Muscle of arm (tissue), 12 donors: Measurements from ENCODE around the gene KCNG2. TPM values are rescaled to one million over a fixed set of nuclear protein-coding genes. Genes with fewer than 3 reads are reported as not detected.

Experiments used
- DNase-seq: peaks from one replicate; pipeline ENCODE4 v3.0.0-alpha.2; 2013
- polyA plus RNA-seq, 12 donors: library from polyadenylated mRNA; unstranded; fragments of 120-200 nt; gene quantifications; one replicate each; pipeline ENCODE4 v1.2.1, GENCODE V29; 2013; ENCODE audit not compliant: insufficient read length in 12 of 12

The KCNG2 gene
- polyA plus RNA-seq, 12 donors: 0.18 to 0.93 (median 0.35) TPM; not detected in 2

DNA sequence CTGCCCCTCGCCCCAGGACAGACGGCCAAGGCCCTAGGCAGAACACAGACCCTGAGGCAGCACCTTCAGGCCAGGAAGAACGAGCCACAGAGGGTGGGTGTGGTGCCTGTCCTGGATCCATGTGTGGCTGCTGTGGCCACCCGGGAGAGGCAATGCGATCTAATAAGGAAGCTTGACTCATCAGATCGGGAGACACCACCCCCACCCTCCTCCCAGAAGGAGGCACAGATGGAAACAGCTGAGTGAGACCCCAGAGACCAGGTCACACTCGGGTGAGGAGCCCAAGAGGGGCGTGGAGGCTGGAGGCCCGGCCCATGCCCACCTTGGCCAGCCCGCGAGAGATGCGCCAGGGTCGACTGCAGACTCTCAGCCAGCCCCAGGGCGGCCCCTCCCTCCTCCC is 20.3 kb downstream of the KCNG2 start:
- no peak for DNase-seq

DNA sequence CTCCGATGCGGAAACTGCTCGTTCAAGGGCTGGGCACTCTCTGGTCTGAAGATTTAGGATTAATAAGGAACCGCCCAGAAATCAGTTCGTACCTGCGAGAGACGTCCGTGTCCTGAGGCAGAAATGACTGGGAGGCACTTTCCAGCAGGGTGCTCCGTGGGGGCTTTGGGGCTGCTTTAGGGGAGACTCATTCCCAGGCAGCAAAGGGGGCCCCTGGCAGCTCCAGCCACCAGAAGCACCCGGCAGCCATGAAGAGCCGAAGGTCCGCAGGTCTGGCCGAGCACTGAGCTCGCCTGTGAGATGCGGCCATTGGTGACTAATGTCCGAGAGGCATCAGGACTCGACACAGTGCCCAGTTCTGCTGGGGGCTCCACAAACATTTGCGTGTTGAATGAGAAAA is 20.9 kb downstream of the KCNG2 start:
- DNase-seq: no peak

DNA sequence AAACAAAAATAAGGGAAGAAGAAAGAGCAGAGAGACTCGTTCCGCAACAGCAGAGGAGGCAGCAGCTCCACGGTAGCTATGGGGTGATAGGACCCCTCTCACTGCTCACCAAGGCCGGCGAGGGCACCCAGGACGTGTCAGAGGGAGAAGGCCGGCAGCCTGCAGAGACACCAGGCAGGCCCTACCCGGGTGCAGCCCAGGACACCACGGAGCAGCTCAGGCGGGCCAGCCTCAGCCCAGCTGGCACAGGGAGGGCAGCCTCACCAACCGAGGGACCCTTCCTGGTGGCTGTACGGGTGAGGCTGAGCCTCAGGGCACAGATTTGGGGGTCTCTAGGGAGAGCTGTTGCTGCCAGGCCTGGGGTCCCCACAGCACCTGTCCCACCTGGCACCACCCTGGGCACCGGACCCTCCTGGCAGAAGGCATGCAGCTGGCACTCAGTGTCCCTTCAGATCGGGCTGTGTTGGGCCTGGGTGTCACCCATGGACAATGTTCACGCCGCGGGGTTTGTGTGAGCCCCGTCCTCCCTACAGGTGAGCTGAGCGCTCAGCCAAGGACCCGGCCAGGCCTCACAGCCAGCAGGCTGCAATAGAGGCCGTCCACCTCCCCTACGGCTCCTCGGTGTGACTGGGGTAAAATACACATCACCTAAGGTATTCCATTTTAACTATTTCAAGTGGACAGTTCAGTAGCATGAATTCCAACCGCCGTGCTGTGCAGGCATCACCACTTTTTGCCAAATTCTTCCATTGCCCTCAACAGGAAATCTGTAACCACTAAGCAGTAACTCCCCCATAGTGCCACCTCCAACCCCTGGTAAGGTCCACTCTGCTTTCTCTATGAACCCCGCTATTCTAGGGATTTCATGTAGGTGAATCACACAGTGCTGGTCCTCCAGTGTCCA is 21.6 kb downstream of the KCNG2 start:
- DNase-seq: no peak

DNA sequence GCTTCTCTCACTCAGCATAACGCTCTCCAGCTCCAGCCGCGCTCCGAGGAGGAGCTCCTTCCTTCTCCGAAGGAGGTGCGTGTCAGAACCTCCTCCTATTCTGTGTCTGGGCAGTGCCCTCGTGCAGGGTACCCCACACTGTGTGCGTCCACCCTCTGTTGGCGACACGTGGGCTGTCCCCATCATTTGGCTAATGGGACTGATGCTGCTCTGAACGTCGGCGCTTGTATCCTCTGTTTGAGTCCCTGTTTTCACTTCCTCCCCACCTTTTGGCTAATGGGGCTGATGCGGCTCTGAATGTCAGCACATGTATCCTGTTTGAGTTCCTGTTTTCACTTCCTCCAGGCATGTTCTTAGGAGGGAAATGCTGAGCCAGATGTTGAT is 22.2 kb downstream of the KCNG2 start:
- peak; percentile 37 for DNase-seq

DNA sequence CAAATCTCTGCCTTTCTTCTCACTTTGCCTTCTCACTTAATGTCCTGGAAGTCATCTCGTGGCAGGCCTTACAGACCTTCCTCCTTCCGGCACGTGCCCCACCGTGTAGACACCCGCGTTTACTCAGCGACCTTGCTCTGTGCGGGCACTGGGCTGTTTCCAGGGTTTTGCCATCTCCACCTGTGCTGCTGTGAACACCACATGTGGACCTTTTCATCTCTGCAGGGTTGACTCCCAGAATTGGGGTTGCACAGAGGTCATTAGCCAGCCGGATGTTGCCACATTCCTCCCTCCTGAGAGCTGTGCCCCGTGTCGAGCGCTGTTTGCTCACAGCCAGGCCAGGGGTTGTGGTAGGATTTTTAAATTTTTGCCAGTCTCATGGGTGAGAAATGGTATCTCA is 25.4 kb downstream of the KCNG2 start:
- DNase-seq: no peak

DNA sequence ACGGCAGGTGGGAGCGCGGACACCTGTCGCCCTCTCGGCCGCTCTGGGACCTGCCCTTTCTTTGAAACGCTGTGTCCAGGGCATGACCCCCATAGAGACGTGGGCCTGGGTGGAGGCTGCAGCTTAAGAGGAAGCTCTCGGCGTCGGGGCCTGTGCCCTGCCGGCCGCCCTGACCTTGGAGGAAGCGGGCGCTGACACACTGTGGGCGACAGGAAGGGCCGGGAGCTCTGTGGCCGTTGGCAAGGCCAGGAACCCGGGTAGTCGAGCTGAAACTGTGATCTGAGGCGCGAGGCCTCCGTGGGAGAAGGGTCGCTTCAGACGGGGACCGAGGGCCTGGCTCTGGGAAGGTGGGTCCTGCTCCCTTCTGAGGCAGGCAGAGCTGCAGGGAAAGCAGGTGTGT is 28.2 kb downstream of the KCNG2 start:
- DNase-seq: no peak

DNA sequence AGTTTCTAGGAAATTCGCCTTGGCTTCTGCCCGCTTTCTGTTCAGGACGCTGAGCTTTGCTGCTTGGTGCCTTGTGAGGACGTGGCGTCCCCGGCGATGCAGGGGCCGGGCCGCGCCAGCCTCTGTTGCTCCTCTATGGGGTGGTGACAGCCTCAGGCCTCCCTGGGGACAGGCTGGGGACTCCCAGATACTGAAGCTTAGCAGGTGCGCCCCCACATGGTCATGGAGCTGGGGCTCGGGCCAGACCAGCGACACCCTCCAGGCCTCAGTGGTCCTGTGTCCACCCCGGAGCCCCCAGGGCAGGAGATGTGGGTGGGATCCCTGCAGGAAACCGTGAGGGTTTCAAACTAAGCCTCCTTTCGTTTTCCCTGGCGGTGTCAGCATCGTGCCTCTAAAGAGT is 29.2 kb downstream of the KCNG2 start:
- DNase-seq: no peak

DNA sequence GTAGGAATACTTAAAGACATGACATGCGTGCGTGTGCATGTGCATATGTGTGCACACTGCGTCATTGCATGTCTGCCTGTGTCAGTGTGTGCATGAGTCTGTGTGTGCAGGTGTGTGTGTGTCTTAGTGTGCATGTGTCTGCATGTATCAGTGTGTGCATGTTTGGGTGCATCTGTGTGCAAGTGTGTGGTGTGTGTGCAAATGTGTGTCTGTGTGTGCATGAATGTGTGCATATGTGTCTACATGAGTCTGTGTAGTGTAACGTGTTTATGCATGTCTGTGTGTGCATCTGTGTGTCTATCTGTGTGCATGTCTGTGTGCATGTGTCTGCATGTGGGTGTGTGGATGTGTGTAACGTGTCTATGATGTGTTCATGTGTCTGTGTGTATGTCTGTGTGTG is 30.5 kb downstream of the KCNG2 start:
- no peak for DNase-seq

DNA sequence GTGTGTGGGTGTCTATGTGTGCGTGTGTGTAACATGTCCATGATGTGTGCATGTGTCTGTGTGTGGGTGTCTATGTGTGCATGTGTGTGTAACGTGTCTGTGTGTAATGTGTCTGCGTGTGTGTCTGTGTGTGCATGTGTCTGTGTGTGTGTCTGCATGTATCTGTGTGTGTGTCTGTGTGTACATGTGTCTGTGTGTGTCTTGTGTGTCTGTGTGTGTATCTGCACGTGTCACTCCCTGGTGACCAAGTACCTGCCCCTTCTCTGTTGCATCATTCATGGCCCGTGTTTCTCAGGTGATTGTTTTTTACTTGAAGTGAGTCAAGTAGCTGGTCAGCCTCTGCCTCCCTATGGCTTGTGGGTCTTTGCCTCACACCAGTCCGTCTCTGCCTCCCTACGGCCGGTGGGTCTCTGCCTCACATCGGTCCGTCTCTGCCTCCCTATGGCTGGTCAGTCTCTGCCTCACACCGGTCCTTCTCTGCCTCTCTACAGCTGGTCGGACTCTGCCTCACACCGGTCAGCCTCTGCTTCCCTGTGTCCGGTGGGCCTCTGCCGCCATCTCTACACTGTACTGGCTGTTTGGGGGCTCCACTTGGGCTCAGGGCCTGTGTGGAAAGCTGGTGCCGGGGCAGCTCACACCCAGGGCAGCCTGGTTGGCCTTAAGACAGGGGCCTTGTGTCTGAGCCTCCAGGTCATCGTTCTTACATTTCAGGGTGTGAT is 31.6 kb downstream of the KCNG2 start:
- no peak for DNase-seq

DNA sequence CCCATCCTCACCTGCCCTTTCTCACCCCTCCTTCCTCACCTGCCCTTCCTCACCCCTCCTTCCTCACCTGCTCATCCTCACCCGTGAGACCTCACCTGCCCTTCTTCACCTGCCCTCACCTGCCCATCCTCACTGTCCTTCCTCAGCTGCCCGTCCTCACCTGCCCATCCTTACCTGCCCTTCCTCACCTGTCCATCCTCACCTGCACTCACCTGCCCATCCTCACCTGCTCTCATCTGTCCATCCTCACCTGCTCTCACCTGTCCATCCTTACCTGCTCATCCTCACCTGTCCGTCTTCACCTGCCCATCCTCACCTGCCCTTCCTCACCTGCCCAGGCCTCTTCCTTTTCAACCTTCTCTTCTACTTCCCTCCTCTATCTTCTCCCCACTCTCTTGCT is 34.4 kb downstream of the KCNG2 start:
- DNase-seq: no peak

DNA sequence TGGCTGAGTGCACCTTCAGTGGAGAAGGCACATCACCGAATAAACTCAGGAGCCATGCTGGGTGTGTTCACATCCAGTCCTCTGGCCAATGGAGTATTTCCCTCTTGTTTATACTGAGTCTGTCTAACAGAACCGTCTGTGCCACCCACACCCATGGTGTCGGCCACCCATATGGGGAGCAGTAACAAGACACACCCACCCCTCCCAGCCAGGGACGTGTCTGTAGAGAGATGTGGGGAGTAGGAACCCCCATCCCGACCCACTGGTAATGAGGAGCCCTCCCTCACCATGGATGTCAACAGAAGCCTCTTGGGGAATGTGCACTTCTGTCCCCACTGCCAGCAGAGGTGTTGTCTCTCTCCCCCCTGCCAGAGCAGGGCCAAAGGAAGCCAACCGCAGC is 37.1 kb downstream of the KCNG2 start:
- DNase-seq: no peak

DNA sequence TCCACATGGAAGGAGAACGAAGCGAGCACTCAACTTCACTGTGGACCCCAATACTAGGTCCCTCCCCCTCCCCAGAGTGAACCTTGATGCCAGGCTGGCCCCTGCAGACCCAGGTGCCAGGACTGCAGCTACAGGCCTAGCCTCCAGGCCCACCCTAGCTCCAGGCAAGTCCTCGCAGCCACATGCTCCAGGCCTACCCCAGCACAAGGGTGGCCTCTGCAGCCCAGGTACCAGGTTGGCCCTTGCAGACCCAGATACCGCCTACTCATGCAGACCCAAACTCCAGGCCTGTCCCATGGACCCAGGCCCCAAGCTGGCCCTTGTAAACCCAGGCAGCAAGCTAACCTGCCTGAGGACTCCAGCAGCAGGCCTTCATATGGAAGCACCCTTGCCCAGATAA is 44.2 kb downstream of the KCNG2 start:
- DNase-seq: no peak

DNA sequence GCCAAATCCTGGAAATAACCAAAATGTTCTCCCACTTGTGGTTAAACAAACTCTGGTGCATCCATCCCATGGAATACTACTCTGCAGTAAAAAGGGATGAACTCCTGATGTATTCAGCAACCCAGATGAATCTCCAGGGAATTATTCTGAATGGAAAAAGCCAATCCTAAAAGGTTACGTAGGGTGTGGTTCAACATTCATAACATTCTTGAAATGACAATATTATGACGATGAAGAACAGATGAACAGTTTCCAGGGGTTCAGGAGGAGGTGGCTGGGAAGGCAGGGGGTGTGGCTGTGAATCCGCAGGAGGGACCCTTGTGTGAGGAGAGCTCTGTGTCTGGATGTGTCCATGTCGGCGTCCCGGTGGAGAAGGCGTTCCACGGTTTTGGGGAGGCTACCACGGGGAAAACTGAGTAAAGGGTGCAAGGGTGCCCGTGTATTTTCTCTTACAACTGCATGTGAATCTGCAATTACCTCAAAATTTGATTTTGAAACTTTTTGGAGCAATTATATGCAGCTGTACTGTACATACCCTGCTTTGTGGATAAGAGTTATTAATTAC is 47.3 kb downstream of the KCNG2 start:
- DNase-seq: no peak

DNA sequence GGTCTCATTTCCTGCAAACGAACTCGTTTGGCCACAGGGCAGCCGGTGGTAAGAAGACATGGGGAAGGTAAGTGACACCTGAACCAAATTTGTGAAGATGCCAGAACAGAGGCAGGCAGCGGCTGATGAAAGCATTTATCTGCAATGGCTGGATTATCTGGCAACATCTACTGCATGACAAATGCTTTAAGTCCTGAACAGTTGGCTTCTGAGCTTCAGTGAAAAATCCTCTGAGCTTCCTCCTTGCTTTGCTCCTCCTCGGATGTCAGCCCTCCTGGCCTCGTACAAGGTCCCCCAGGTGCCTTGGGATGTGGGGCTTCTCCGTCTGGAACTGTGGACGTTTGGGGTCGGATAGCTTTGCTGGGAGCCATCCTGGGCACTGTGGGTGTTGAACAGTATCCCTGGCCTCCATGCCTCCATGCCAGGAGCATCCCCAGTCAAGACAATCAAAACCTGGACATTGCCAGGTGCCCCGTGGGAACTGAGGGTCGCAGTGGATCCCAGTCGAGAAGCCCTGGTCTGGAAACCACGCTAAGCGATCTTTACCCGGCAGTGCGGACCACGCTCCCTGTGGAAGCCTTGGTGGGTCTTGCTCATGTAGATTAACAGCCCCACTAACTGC is 49.3 kb downstream of the KCNG2 start:
- no peak for DNase-seq

DNA sequence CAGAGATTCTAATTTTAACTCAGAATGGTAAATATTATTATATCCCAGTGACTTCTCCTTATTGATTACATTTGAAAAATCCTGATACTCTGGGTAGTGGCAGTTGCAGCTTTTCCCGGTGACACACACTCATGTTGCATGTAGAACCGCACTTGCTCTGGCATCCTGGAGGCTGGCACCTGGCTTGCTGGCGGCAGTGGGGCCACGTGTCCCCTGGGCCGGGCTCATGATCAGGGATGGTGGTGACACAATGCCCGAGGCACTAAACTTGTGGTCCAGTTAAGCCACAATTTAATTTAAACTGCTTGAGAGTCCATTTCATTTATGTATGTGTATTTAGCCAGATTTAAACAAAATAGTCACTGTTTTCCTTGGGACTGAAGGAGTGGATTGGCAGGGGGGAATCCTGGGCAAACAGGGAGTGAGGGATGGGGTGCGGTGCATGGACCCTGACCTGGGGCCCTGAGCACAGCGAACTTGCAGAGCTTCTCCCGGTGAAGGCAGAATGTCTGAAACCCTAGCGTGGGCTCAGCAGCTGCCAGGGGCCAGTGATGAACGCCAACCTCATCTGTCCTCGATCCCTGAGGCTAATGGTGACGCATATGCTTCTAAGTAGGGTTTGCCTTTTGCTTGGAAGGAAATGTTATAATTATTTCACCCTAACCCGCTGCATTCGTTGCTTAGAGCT is 50.0 kb downstream of the KCNG2 start:
- no peak for DNase-seq

DNA sequence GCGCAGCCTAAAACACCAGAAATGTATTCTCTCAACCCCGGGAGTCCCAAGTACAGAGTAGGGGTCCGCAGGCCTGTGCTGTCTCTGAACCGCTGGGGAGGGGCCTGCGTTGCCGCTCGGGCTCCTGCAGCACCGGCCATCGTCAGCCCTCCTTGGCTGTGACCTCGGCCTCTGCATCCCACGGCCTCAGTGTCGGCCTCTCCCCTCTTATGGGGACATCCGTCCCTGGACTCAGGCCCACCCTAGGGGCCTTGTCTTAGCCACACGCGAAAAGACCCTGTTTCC is 50.5 kb downstream of the KCNG2 start:
- DNase-seq: no peak

DNA sequence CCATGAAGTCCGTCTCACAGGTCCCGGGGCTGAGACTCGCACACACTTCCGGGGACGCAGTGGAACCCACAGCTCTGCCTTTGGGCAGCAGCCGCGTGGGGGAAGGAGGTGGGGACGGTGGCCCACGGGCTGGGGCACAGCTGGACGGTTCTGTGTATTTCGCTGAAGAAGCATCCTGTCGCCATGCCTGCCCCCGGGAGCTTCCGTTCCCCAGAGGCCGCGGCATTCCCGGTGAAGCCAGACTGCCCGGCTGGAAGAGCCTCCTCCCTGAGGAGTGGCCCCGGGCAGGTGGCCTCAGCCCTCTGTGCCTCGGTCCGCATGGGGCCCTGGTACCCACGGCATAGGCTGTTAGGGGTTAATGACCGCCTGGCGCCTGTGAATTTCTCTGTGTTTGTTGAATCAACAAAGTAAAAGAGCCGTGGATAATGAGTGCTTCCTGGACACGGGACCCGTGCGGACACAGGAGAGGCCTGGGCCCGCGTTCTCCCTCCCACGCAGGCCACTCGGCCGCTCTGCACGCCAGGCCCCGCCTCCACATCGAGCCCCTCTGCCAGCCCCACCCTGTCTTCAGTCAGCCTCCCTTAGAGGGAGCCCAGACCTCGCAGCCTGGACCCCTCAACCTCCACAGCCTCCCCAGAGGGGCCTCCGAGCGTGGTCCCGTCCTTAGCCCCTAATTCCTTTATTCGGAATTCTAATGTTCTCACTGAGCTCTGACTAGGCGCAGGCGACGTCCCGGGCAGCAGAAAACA is 51.0 kb downstream of the KCNG2 start:
- no peak for DNase-seq

DNA sequence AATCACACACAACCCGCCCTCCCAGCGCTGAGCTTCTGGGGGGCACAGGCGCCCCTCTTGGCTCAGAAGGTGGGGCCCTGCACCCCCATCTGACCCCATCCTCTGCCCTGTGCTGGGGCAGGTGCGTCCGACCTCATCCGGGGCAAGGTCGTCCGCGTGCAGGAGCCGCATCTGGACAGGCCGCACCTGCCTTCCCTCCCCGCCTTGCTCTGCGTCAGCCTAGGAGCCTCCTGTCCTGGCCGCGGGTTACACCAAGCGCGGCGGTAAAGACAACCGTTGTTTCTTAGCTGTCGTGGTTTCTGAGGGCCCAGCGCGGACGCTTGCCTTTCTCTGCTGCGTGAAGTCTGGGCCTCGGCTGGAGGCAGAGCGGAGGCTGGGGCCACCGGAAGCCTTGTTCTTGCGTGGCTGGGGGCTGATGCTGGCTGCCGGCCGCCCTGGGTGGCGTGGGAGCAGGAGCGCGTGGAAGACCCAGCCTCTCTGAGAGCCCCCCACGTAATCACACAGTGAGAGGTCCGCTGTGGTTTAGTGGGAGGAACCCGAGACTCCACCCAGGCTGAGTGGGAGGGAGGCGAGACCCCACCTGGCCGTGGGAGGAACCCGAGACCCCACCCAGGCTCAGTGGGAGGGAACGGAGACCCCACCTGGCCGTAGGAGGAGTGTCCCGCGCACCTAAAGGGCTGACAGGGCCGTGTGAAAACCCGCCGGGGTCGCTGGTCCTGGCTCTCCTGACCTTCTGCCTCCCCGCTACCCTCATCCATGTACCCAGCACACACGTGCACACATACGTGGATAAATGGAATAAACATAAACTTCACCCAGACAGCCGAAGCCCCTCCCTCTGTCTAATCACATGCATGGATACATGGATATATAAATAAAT is 51.8 kb downstream of the KCNG2 start:
- no peak for DNase-seq

DNA sequence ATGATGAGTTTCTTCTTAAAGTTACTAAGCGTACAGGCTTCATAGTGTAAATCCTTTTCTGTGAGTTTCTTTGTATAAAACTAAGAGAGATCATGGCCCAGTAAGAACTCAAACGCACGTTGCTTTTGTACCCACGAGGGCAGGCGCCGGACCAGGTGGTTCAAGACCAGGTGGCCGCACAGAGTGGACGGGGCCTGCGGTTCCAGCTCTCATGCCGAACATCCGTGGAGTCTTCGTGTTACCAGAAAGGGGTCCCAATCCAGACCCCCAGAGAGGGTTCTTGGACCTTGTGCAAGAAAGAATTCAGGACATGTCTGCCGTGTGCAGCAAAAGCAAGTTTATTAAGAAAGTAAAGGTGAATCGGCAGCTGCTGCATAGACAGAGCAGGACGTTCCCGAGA is 53.0 kb downstream of the KCNG2 start:
- no peak for DNase-seq

DNA sequence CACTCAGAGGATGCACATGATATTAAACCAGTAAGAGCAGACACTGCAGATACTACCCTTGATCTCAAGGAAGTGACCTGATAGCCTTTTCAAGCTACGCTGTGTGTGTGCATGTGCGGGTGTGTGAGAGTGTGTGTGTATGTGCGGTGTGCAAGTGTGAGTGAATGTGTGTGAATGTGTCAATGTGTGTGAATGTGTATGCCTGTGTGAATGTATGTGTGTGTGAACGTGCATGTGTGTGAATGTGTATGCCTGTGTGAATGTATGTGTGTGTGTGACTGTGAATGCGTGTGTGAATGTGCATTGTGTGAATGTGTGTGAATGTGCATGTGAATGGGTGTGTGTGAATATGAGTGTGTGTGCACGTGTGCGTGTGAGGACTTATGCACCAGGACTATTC is 53.8 kb downstream of the KCNG2 start:
- DNase-seq: no peak
